ENCODE measurements around the gene SPATA9.

DNA sequence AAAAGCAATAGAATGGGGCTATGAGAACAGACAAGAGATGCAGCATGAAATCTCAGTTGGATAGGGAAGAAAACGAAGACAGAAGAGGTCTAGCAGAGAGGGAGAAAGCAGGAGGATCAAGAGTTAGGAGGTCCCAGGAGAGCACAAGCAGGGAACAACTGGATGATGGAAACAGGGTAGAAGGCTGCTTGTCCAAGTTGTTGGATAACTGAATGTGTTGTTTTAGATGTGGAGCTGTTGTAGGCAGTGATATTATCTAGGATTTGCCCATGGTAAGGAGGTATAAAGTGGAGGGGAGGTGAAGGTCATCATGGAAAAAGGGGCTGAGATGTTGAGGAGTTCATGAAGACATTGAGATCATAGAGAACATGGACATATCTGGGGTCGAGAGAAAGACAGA, 35.9 kb upstream of the SPATA9 start:
- no peak for TF ChIP-seq EZH2 (IDR thresholded peaks at IDR 0.05; ENCODE audit: borderline replicate concordance, insufficient read depth, low read depth, low read length, poor library complexity, severe bottlenecking)
- TF ChIP-seq CTCF (IDR thresholded peaks at IDR 0.05), result no peak

Measured in B cell (primary cell).